G401 (cell line): ENCODE results near the gene XPO6. TPM values are rescaled to one million over a fixed set of nuclear protein-coding genes. Genes with fewer than 3 reads are reported as not detected.

ENCODE experiments used
- DNase-seq: peaks from one replicate; pipeline ENCODE4 v3.0.0-alpha.2; 2015; ENCODE audit warnings: low spot score
- in situ Hi-C: cut with HindIII; loops from 2 replicates; pipeline ENCODE4 v1.10.0; 2016; ENCODE audit warnings: low sequenced_read_pairs, mixed read lengths
- total RNA-seq: library from RNA; depleted of rRNA; stranded (reverse); fragments of >200 nt; shearing (Covaris generic); gene quantifications from 2 replicates; pipeline ENCODE4 v1.2.3, GENCODE V29; 2014

XPO6 gene
- total RNA-seq, 1 experiment from 2014 or later: 98.0 TPM

DNA sequence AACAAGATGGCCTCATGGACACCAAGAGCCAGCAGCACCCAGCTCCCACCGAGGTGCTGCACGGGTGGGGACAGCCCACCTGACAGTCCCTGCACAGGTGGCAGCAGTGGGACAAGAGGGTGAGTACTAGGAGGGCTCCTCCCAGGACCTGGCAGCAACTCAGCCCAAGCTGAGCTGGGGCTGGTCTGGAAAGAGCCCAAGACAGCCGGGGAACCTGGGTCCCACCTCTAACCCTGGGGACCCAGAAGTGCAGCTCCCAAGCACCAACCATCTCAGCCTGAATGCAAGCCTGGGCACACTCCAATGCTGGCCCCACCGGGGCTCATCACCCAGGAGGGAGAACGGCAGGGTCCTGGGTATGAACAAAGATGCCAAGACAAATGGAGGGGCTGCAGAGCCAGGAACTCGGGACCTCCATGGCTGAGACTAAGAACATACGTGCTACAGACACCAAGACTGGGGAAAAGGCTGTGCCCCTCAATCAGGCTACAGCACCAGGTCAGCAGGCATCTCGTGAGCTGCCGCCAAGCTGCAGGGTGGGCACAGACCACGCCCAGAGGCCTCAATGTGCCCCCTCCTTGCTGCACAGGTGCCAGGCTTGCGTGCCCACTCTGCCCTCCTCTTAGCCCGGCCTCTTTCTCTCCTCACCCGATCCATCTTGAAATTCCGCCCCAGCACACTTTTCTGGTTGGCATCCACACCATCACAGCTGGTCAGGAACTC, 110.8 kb downstream of the XPO6 start:
- in situ Hi-C loops: no loop called here
- DNase-seq: no peak

DNA sequence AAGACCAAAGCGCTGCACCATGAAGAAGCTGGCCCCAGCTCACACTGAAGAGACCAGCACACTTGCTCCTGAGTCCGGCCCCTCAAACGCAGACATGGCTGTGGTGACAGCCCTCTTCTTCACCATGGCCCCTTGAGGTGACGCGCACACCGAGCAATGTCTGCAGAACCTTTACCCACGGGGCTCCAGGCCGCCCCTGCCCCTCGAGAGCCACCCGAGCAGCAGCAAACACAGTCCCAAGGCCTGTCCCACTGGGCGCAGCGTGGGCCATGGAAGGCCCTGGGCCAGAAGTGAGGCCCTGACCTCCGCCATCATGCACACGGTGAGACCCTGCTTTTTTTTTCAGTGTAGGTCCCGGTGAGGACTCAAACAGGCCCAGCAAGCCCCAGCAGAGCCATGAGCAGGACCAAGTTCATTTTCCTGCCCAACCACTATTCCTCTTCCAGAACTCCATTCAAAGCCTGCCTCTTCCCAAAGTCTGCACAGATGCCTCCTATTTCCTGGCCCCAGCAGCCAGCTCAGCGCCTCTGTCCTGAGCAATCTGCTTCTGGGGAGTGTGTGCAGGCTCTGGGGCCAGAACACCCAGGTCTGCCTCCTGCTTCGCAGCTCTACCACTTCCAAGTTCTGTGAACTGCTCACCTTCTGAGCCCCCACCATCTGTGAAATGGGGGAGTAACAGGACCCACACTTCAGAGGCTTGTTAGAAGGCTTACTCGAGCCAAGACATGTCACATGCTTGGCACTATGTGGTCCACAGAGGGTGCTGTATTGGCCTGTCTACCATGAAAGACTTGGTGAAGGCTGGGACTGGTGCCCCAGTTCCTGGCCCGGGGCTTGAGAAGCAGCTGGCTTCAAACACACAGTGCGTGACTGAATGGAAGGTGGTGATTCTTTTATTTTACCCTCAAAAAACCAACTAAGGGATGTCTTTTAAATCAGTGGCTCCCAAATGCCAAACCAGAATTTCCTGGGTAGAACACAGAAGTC, 112.5 kb downstream of the XPO6 start:
- in situ Hi-C loops: no loop called here

DNA sequence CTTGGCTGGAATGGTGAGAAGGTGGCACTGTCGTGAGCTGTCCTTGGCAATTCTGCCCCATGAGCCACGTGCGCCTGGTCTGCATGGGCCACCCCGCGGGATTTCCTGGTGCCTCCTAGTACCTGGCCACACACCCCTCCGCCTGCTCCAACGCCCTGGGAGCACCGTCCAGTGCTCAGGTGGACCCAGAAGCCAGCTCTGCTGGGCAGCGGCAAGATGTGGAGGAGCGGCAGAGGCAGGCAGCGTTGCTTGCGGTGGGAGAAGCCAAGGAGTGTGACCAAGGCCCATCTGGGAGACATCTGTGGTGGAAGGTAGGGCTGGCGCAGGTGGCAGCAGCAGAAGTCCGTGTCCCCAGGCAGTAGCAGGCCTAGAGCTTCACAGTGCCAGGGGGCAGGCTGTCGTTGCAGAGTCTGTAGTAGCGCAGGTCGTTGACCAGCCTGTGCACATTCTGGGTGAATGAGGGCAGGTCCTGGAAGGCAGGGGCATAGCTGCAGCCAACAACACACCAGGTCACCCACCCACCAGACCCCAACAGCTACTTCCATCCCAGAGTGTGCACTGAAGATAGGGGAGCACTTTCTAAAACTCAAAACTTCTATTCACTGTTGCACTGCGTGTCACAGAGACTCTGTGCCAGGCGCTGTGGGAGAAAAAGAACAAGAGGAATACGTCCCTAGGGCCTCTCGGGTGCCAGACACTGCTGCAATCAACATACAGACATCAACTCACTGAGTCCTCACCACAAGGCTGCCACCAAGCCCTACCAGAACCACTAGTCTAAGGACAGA, 113.4 kb downstream of the XPO6 start:
- in situ Hi-C loops: no loop called here
- no peak for DNase-seq

More for the DNA sequence above, 112.5 kb downstream of the XPO6 start:
- peak; percentile 31 for DNase-seq

DNA sequence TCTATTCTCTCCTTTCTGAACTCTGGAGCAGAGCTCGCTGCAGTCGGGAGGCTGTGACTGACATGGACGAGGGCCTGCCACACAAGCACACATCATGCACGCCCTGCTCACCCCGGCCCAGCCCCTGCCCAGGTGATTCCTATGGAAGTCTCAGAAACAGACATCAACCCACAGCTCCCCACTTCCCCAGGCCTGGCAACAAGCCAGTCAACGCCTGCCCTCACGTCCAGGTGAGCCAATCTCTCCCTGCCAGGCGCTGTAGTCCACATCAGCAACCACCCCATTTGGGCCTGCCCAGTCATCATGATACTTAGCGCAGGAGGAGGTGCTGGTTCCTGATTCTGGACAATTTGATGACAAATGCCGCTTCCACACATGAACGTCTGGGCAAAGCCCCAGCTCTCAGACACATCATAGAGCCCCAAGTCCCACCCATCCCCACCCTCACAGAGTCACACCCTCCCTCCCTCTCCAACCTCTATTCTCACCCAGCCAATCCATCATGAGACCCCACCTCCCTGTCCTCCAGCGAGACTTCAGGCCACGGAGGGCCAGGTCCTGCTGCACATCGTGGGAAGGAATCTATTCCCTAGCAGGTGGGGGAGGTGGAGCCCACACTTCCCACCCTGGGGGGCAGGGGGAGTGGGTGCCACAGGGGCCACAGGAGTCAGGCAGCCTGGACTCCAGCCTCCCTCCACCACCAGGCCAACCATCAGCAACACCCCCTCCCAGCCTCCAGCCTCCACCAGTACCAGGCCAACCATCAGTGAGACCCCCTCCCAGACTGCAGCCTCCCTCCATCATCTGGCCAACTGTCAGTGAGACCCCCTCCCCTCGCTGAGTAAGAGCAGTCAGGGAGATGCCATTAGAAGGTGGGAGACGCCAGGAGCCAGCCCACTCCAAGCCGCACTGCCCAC, 114.5 kb downstream of the XPO6 start:
- in situ Hi-C loops: no loop called here
- no peak for DNase-seq

DNA sequence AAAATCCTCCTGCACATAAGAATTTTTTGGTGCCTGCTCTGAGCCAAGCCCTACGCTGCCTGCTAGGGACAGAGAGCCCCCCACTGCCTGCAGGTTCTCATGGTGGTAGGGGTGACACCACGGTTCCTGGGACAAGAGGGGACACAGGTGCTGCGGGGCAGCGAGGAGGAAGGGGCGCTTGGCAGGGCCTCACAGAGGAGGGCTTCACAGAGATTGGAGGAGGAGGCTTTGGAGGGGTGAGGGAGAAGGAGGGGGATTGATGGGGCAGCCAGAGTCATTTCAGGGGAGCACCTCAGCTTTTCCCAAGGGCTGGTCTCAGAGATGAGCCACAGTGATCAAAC, 118.4 kb downstream of the XPO6 start:
- in situ Hi-C loops: no loop called here
- no peak for DNase-seq

DNA sequence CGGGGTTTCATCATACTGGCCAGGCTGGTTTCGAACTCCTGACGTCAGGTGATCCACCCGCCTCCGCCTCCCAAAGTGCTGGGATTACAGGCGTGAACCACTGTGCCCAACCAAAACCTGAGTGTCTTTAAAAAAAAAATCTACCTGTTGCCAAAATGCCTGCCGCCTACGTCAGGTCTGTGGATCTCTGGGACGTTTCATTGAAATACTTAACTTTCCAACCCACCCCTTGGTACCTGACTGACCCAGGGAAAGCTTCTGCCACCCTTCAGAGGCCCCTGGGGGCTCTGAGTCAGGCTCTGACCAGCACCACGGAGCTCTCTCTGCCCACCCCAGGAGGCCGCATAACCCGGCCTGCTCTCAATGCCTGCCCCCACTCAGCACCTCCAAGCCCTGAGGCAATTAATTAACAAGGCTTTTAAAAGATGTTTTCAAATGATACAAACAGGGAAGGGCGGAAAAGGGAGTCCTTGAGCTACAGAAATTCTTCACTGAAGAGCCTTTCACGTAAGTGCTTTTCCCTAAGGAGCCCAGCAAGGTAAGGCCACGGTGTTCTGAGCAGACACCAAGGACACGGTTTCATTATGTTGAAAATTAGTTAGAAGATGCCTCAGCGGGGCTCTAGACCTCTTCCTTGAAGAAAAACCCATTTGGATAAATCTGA, 118.9 kb downstream of the XPO6 start:
- in situ Hi-C loops: no loop called here
- no peak for DNase-seq

DNA sequence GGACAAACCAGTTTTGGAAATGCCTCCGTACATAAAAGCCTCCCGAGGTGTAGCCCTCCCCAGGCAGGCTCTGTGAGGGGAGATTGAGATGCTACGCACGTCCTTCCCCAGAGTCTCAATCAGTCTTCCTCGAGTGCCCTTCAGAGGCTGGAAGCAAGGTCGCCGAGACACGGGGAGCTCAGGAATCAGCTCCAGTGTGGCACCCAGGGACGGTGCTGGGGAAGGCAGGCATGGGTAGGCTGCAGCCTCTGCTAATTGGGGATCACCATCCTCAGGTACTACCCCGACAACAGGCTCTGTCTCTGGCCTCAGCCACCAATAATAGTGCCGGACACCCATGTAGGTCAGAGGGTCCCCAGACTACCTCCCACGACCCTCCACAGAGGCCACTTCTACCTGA, 120.1 kb downstream of the XPO6 start:
- DNase-seq: no peak
- in situ Hi-C loops: no loop called here

DNA sequence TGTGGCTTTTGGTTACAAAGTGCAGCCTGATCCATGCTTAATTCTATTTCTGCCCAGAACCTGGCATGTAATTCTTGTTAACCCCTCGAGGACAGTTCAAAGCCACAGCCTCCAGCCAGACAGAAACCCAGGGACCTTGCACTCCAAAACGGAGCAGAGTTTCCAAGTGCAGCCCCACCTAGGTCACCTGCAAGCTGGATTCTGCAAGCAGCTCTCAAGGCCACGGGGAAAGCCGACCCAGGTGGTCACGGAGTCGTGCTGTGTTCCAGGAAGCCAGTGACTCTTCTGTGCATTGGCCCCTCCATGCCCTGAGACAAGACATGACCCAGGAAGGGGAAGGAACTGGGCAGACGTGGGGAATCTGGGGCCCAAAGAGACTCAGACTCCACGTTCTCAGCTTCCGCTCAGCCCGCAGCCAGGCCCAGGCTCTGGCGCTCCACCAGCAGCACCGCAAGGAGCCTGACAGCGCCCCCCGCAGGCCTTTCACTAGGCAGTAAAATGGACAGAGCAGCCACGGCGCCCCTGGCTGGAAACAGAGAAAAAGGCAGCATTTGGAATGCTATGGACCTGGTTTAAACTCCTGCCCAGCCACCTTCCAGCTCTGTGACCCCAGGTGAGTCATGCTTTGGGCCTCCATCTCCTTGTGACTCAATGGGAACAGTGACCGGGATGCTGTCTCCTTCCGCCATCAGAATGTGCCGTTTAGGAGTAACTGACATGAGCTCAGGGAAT, 121.0 kb downstream of the XPO6 start:
- in situ Hi-C loops: no loop called here

DNA sequence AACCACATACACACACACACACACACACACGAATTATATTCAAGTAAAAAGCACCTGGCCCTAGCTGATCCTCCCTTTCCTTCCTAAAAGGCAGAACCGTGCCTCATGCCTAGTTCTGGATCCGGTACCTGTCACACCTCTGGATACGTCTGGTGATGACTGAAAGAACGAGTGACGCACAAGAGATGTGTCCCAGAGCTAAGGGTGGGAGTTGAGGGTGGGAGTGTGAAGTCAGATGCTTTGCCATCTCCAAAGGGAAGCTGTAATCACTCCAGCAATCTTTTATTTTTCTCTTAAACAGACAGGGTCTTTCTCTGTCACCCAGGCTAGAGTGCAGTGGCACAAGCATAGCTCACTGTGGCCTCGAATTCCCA, 121.8 kb downstream of the XPO6 start:
- in situ Hi-C loops: no loop called here
- DNase-seq: no peak

More for the DNA sequence above, 121.0 kb downstream of the XPO6 start:
- DNase-seq: no peak

DNA sequence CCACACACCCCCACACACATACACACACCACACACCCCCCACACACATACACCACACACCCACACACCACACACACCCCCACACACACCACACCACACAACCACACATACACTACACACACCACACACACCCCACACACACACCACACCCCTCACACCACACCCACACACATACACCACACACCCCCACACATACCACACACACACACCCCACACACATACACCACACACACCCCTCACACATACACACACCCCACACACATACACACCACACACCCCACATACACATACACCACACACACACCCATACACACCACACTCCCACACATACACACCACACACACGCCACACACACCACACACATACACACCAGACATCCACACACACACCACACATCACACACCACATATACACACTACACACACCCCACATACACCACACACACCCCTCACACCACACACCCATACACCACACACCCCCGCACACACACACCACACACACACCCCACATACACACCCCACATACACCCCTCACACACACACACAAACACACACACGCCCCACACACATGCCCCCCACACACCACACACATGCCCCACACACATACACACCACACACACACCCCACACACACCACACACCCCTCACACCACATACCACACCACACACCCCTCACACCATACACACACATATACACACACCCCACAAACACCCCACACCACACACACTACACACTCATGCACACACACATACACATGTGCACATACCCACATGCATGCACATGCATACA, 122.4 kb downstream of the XPO6 start:
- DNase-seq: no peak

DNA sequence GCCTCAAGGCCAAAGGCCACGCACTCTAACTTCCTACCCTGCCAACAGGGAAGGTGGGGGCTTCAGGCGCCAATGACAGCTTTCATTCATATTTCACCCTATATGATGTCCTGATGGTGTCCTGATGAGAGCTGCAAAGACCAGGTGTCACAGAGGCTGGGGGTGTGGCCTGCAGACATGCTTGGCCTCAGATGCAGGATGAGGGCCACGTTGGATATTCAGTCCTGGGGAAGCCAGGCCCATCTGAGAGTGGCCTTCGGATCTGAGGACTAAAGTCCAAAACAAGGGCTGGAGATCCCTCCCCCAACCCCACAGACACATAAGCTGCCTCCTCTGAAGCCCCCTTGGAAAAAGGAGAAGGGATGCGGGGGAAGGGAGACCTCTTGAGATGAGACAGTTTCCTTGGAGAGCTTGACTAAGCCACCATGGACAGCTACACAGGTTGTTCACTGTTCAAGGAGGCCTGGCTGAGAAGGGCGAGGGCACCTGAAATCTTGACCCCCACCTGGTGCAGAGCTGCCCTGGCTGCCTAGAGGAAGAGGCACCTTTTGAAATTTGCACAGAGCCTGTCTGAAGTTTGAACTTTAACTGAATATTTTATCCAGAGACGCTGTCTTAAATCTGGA, 124.0 kb downstream of the XPO6 start:
- DNase-seq: no peak
- in situ Hi-C loops: no loop called here

More for the DNA sequence above, 122.4 kb downstream of the XPO6 start:
- in situ Hi-C loops: no loop called here

DNA sequence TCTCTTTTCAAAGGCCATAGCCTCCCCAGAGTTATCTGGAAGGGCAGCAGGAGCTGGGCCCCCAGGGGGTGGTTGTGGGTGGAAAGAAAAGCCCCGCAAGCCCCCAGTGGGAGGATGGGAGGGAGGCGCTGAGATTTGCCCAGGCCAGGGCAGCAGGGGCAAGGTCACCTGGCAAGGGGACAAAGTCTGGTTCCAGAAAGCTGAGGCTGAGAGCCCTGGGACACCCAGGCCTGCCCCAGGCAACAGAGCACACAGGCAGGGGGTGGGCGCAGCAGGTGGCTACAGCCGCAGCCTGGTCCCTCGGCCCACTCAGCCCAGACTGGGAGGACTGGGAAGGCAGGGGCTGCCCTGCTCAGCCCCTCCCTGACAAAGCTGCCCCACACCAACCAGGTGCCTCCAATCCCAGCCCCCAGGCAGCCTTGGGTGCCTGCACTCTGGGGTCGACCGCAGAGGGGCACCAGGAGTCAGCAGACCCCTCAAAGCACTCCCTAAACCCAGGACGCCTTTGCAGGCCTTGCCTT, 124.6 kb downstream of the XPO6 start:
- in situ Hi-C loops: no loop called here
- no peak for DNase-seq

DNA sequence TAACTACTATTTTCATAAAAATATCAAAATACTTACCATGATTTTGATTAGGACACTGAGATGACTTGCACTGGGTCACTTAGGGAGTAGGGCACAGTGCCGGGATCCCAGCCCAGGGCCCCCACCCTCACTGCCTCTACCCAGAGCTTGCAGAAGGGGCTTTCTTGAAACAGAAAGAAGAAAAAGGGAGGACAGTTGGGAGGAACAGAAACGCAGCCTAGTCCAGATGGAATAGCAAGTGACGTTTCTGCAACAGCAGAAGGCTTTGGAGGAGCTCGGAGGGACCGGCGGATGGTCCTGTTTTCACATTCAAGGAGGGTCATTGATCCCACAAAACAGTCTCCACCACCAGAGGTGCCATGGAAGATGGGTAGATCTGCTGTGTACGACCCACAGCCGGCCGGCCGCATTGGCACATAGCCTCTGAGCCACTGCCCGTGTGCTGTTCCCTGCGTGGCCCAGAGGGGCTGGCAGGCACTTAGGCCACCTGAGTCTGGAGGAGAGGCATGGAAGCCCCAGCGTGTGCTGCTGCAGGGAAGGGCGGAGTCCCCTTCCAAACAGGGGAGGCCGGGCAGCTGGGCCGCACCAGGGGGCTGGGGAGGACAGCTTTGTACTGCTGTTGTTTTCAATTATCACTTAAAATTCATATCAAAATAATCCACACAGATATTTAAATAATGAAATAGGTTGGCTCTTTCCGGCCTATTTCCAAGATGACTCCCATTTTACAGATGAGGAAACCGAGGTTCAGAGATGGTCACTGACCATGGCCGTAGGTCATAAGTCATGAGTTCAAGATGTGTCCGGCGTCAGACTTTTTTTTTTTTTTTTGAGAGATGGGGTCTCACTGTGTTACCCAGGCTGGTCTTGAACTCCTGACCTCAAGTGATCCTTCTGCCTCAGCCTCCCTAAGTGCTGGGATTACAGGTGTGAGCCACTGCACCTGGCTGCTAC, 125.3 kb downstream of the XPO6 start:
- no peak for DNase-seq
- in situ Hi-C loops: no loop called here

DNA sequence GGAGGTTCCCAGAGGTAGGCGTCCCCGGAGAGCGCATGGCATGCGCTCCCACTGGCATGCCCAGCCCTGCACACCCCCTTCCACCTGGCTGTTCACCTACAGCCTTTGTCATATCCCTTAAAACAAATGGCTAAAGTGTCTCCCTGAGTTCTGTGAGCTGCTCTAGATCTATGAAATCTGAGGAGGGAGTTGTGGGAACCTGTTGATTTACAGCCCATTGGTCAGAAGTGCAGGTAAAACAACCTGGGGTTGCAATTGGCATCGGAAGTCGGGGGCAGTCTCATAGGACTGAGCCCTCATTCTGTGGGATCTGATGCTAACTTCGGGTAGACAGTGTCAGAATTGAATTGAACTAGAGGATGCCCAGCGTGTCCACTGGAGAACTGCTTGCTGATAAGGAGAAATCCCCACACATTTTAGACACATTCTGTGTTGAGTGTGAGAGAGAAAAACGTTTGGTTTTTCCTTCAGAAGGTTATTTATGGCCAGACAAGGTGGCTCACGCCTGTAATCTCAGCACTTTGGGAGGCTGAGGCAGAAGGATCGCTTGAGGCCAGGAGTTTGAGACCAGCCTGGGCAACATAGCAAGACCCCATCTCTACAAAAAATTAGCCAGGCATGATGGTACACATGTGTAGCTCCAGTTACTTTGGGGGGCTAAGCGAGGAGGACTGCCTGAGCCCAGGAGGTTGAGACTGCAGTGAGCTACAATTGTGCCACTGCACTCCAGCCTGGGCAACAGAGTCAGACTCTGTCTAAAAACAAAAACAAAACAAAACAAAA, 126.2 kb downstream of the XPO6 start:
- in situ Hi-C loops: no loop called here
- no peak for DNase-seq
